ENCODE results near the gene MAGED2.
"Not testable (repeated sequence)": the region's sequence is repeated elsewhere in the genome, so short reads cannot be mapped to it uniquely, and the experiment has no call there.

MAGED2 gene
- long read RNA-seq, donor 1, transcript MAGED2-201 (12 exons, 1,958 nt) = minor isoform, 5 of 562 reads
- long read RNA-seq, donor 1, transcript MAGED2-203 (12 exons, 2,066 nt) = minor isoform, 22 of 562 reads
- long read RNA-seq, donor 1, transcript MAGED2-204 (13 exons, 2,048 nt) = minor isoform, 31 of 562 reads
- long read RNA-seq, donor 1, transcript MAGED2-206 (13 exons, 2,189 nt) = major isoform, 197 of 562 reads
- long read RNA-seq, donor 1, partial matches to known transcripts = 277 of 562 reads
- long read RNA-seq, donor 1, other reads (novel, unspliced or antisense) = 26 of 562 reads
- long read RNA-seq, donor 2, transcript MAGED2-206 (13 exons, 2,189 nt) = major isoform, 71 of 213 reads
- long read RNA-seq, donor 2, transcript MAGED2-203 (12 exons, 2,066 nt) = minor isoform, 11 of 213 reads
- long read RNA-seq, donor 2, transcript MAGED2-204 (13 exons, 2,048 nt) = minor isoform, 10 of 213 reads
- long read RNA-seq, donor 2, partial matches to known transcripts = 120 of 213 reads
- long read RNA-seq, donor 2, other reads (novel, unspliced or antisense) = 0 of 213 reads
- long read RNA-seq, donor 3, transcript MAGED2-204 (13 exons, 2,048 nt) = minor isoform, 13 of 190 reads
- long read RNA-seq, donor 3, transcript MAGED2-203 (12 exons, 2,066 nt) = minor isoform, 9 of 190 reads
- long read RNA-seq, donor 3, transcript MAGED2-206 (13 exons, 2,189 nt) = major isoform, 54 of 190 reads
- long read RNA-seq, donor 3, partial matches to known transcripts = 103 of 190 reads
- long read RNA-seq, donor 3, other reads (novel, unspliced or antisense) = 7 of 190 reads
- long read RNA-seq, donor 4, transcript MAGED2-206 (13 exons, 2,189 nt) = major isoform, 90 of 305 reads
- long read RNA-seq, donor 4, transcript MAGED2-204 (13 exons, 2,048 nt) = minor isoform, 16 of 305 reads
- long read RNA-seq, donor 4, transcript MAGED2-203 (12 exons, 2,066 nt) = minor isoform, 6 of 305 reads
- long read RNA-seq, donor 4, partial matches to known transcripts = 177 of 305 reads
- long read RNA-seq, donor 4, other reads (novel, unspliced or antisense) = 13 of 305 reads
- long read RNA-seq, donor 5, transcript MAGED2-204 (13 exons, 2,048 nt) = minor isoform, 25 of 391 reads
- long read RNA-seq, donor 5, transcript MAGED2-203 (12 exons, 2,066 nt) = minor isoform, 23 of 391 reads
- long read RNA-seq, donor 5, transcript MAGED2-206 (13 exons, 2,189 nt) = major isoform, 143 of 391 reads
- long read RNA-seq, donor 5, partial matches to known transcripts = 189 of 391 reads
- long read RNA-seq, donor 5, other reads (novel, unspliced or antisense) = 5 of 391 reads
- long read RNA-seq, donor 6, transcript MAGED2-203 (12 exons, 2,066 nt) = minor isoform, 17 of 281 reads
- long read RNA-seq, donor 6, transcript MAGED2-204 (13 exons, 2,048 nt) = minor isoform, 9 of 281 reads
- long read RNA-seq, donor 6, transcript MAGED2-206 (13 exons, 2,189 nt) = major isoform, 85 of 281 reads
- long read RNA-seq, donor 6, partial matches to known transcripts = 160 of 281 reads
- long read RNA-seq, donor 6, other reads (novel, unspliced or antisense) = 5 of 281 reads
- long read RNA-seq, donor 7, transcript MAGED2-206 (13 exons, 2,189 nt) = major isoform, 179 of 577 reads
- long read RNA-seq, donor 7, transcript MAGED2-203 (12 exons, 2,066 nt) = minor isoform, 26 of 577 reads
- long read RNA-seq, donor 7, transcript MAGED2-201 (12 exons, 1,958 nt) = minor isoform, 5 of 577 reads
- long read RNA-seq, donor 7, transcript MAGED2-204 (13 exons, 2,048 nt) = minor isoform, 32 of 577 reads
- long read RNA-seq, donor 7, partial matches to known transcripts = 305 of 577 reads
- long read RNA-seq, donor 7, other reads (novel, unspliced or antisense) = 27 of 577 reads
- long read RNA-seq, donor 8, transcript MAGED2-203 (12 exons, 2,066 nt) = minor isoform, 22 of 434 reads
- long read RNA-seq, donor 8, transcript MAGED2-204 (13 exons, 2,048 nt) = minor isoform, 27 of 434 reads
- long read RNA-seq, donor 8, transcript MAGED2-206 (13 exons, 2,189 nt) = major isoform, 171 of 434 reads
- long read RNA-seq, donor 8, partial matches to known transcripts = 190 of 434 reads
- long read RNA-seq, donor 8, other reads (novel, unspliced or antisense) = 19 of 434 reads

- DNase-seq = peak; percentile 53
Measured at GRCh38 chrX:54807524-54808108, at the start of gene MAGED2. Gene MAGED2 (plus strand): TSS chrX:54807745. CDS start chrX:54809332, 1,587 bp downstream.

- no peak for DNase-seq
Measured at GRCh38 chrX:54758114-54759055, 49.2 kb upstream of the MAGED2 start.

- peak; percentile 65 for DNase-seq
Measured at GRCh38 chrX:54774391-54775094, 33.0 kb upstream of the MAGED2 start.

GRCh38 chrX:54776061-54776460 is 31.5 kb upstream of the MAGED2 start:
- DNase-seq = no peak

GRCh38 chrX:54776987-54777672 is 30.4 kb upstream of the MAGED2 start:
- no peak for DNase-seq

GRCh38 chrX:54785901-54786300 is 21.6 kb upstream of the MAGED2 start:
- no peak for DNase-seq

- DNase-seq = no peak
Measured at GRCh38 chrX:54786967-54787366, 20.6 kb upstream of the MAGED2 start.

GRCh38 chrX:54788446-54788845 is 19.1 kb upstream of the MAGED2 start:
- no peak for DNase-seq

GRCh38 chrX:54789405-54789804 is 18.1 kb upstream of the MAGED2 start:
- DNase-seq = not testable (repeated sequence)

- no peak for DNase-seq
Measured at GRCh38 chrX:54794028-54794427, 13.5 kb upstream of the MAGED2 start.

- no peak for DNase-seq
Measured at GRCh38 chrX:54794795-54795194, 12.8 kb upstream of the MAGED2 start.

- DNase-seq = no peak
Measured at GRCh38 chrX:54798137-54798536, 9.4 kb upstream of the MAGED2 start, which contains the start of gene ITIH6. Gene ITIH6 (minus strand): TSS chrX:54798255. CDS start chrX:54798210, 45 bp downstream.

GRCh38 chrX:54799046-54799445 is 8.5 kb upstream of the MAGED2 start:
- DNase-seq = no peak

GRCh38 chrX:54808109-54808604 is 612 bp downstream of the MAGED2 start:
- peak; percentile 81 for DNase-seq

GRCh38 chrX:54808605-54809483 is 1.3 kb downstream of the MAGED2 start:
- DNase-seq = peak; percentile 81

GRCh38 chrX:54810532-54810931 is 3.0 kb downstream of the MAGED2 start:
- no peak for DNase-seq

Measured in right kidney (tissue), 9 donors.